ENCODE results near the gene NODAL. TPM values are rescaled to one million over a fixed set of nuclear protein-coding genes. Genes with fewer than 3 reads are reported as not detected.

Gene NODAL
- total RNA-seq, 1 experiment from 2014 or later: 0.30 TPM

DNA sequence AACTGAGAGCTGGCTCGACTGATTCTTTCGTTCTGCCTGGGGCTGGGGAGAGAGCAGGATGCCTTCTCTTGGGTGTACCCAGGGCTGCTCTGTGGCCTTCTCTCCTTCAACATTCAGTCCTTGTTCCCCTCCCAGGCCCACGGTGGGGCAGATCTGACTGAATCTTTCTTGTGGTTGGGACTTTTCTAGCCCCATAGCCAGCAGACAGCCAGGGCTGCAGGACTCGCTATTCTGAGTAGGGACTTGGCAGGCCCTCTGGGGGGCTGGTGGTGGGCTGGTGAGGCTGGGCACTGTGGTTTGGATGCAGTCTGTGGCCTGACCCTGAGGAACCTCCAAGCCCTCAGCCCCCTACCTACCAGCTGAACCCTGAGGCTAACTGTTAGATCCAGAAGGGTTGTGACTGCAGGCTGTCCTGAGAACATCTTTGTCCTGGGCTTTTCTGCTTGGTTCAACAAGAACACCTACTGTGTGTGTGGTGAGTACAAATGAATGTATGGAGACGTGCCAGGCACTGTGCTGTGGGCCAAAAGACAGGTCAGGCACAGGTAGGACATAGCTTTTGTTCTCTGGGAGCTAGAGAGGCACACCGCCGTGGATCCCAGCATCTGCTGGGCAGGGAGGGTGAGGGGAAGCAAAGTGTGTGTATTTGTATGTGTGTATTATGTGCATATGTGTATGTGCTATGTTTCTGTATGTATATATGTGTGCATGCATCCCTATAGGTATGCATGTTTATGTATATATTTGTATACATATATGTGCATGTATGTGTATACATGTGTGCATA is 35.0 kb upstream of the NODAL start:
- DNase-seq (ENCODE audit: low read depth, low spot score) (no peak), ATAC-seq (no peak)
- Histone ChIP-seq H4K20me1 (ENCODE audit: insufficient read depth) (no peaks in the 10 kb centered on the region), H3K4me1 (ENCODE audit: control insufficient read depth in 1 of 2, insufficient read depth in 2 of 2, low read length in 2 of 2) (peaks cover 26 to 67% of the 10 kb centered on the region in 2 experiments), H2AFZ (ENCODE audit: low read depth, low read length, poor library complexity, severe bottlenecking) (no peak overlapping the region), H3K9ac (ENCODE audit: low read length) (peak overlapping the region; percentile 24; the same call in 1 of the 2 replicates), H3K36me3 (ENCODE audit: control insufficient read depth in 1 of 2, insufficient read depth in 2 of 2, low read length in 2 of 2) (peaks cover 0 to 4% of the 10 kb centered on the region in 2 experiments; a peak in 1 of 4 replicates), H3K9me2 (ENCODE audit: insufficient read depth) (no peaks in the 10 kb centered on the region), H3K79me2 (ENCODE audit: insufficient read depth, low read length) (peaks cover 27% of the 10 kb centered on the region), H3K4me2 (ENCODE audit: low read length) (peak overlapping the region; percentile 71), H3K4me3 (replicated peaks in 1 of 2; ENCODE audit: low read depth in 1 of 2, low read length in 2 of 2) (no peak overlapping the region), H3K9me3 (ENCODE audit: control insufficient read depth in 1 of 2, insufficient read depth in 1 of 2, low read depth in 1 of 2, low read length in 2 of 2) (no peaks in the 10 kb centered on the region), H3K27me3 (ENCODE audit: insufficient read depth, low read length) (no peaks in the 10 kb centered on the region), H3K27ac (ENCODE audit: low read depth, low read length) (no peak overlapping the region)
- ChIA-PET RAD21 (ENCODE audit: low non-redundant PET in 1 of 2, low total read pairs in 2 of 2, uncharacterized antibody in 2 of 2, unreplicated experiment in 2 of 2) (interaction anchor here in 1 of 2 experiments (1.3 to 1.4 kb wide), 2 partner anchors 15 kb away, joined by 5 read pairs; no protein-coding TSS in a partner anchor), CTCF (interaction anchor here (2.7 kb wide), 1 partner anchor 15 kb away, joined by 14 read pairs; no protein-coding TSS in a partner anchor), POLR2A (no interaction called here)
- no TSS peak for BruUV-seq (replicated peaks)
- TF ChIP-seq YY1 (IDR thresholded peaks at IDR 0.05; ENCODE audit: extremely low read depth, insufficient replicate concordance, low read depth, low read length): no peak
- no peak for TF ChIP-seq CBX3 (IDR thresholded peaks at IDR 0.05; ENCODE audit: low read depth)
- no peak for TF ChIP-seq JUND (IDR thresholded peaks at IDR 0.05)
- no peak for TF ChIP-seq SRF (IDR thresholded peaks at IDR 0.05; ENCODE audit: low read depth)
- TF ChIP-seq, protein P1, sequence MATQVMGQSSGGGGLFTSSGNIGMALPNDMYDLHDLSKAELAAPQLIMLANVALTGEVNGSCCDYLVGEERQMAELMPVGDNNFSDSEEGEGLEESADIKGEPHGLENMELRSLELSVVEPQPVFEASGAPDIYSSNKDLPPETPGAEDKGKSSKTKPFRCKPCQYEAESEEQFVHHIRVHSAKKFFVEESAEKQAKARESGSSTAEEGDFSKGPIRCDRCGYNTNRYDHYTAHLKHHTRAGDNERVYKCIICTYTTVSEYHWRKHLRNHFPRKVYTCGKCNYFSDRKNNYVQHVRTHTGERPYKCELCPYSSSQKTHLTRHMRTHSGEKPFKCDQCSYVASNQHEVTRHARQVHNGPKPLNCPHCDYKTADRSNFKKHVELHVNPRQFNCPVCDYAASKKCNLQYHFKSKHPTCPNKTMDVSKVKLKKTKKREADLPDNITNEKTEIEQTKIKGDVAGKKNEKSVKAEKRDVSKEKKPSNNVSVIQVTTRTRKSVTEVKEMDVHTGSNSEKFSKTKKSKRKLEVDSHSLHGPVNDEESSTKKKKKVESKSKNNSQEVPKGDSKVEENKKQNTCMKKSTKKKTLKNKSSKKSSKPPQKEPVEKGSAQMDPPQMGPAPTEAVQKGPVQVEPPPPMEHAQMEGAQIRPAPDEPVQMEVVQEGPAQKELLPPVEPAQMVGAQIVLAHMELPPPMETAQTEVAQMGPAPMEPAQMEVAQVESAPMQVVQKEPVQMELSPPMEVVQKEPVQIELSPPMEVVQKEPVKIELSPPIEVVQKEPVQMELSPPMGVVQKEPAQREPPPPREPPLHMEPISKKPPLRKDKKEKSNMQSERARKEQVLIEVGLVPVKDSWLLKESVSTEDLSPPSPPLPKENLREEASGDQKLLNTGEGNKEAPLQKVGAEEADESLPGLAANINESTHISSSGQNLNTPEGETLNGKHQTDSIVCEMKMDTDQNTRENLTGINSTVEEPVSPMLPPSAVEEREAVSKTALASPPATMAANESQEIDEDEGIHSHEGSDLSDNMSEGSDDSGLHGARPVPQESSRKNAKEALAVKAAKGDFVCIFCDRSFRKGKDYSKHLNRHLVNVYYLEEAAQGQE (IDR thresholded peaks at IDR 0.05; ENCODE audit: low read depth): no peak
- TF ChIP-seq, protein P2, sequence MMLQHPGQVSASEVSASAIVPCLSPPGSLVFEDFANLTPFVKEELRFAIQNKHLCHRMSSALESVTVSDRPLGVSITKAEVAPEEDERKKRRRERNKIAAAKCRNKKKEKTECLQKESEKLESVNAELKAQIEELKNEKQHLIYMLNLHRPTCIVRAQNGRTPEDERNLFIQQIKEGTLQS (IDR thresholded peaks at IDR 0.05): no peak
- no peak for TF ChIP-seq RAD21 (IDR thresholded peaks at IDR 0.05; ENCODE audit: low read depth)
- no peak for TF ChIP-seq CEBPB (IDR thresholded peaks at IDR 0.05; ENCODE audit: low read depth)
- intact Hi-C loops (cut with micrococcal nuclease): loop anchor here (5.0 kb wide), 1 partner anchor 61 kb away; no protein-coding TSS in a partner anchor

Data from HCT116 (cell line).